Measurements from ENCODE around the gene CHST14.

DNA sequence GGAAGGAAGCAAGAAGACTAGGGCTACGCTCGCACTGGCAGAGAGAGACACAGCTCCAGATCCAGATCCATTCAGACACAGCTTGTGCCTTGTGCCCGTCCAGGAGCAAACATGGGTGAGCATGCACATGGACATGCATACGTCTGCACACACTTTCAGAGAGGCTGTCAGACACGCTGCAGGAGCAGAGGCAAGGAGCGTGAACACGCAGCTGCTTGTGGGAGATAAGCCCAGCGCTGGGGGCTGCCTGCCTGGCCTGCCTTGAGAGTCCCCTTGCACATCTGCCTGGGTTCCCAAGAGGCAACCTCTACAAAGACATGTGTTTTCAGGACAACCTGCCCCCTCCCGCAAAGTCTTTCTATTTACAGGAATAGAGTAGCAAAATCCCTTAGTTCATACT is 43.6 kb upstream of the CHST14 start:
- TF ChIP-seq FOXA1 (IDR thresholded peaks at IDR 0.05) (no peak), HDGF (IDR thresholded peaks at IDR 0.05; ENCODE audit: borderline replicate concordance) (no peak), SP1 (IDR thresholded peaks at IDR 0.05) (no peak), ARNT (IDR thresholded peaks at IDR 0.05) (no peak)

Data from HEK293T (cell line).